ENCODE measurements around the gene DUT. TPM values are rescaled to one million over a fixed set of nuclear protein-coding genes. Genes with fewer than 3 reads are reported as not detected.

The DUT gene
- total RNA-seq, 2 experiments from 2014 or later, result 137 to 329 TPM

DNA sequence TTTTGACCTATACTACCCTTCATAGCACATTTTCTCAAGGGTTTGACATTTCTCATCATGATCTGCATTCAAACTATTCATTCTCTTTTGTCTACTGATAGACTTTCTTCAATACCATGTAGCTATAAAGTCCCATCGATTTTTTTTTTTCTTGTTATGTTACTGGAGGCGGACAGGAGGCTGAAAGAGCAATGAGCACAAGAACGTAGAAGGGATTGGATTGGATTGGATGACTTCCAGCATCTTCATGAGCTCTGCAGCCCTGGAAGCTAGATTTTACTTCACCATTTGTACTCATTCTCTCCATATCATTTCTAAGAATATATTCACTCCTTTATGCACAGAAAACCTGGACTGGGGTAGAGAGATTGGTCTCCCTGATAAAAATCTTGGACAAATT lies 43.2 kb downstream of the DUT start:
- no TSS peak for BruUV-seq (replicated peaks)
- H3K27ac ChIP-seq (ENCODE audit: low read depth, low read length, poor library complexity, severe bottlenecking), result no peak overlapping the region
- no peak overlapping the region for H2AFZ ChIP-seq (ENCODE audit: low read length)
- no peaks in the 10 kb centered on the region for H3K79me2 ChIP-seq (ENCODE audit: insufficient read depth, low read depth, low read length)
- H4K20me1 ChIP-seq (ENCODE audit: insufficient read depth, low read length), result no peaks in the 10 kb centered on the region
- DNase-seq (ENCODE audit: low spot score), result no peak
- H3K4me3 ChIP-seq (ENCODE audit: low read depth, low read length, poor library complexity, severe bottlenecking), result no peak overlapping the region
- H3K9me3 ChIP-seq (ENCODE audit: low read length), result no peaks in the 10 kb centered on the region
- POLR2A ChIA-PET, result interaction anchor here (0.6 kb wide), 2 partner anchors 47 to 483 kb away, joined by 3 to 4 read pairs; no protein-coding TSS in a partner anchor
- H3K4me2 ChIP-seq (ENCODE audit: low read length), result no peak overlapping the region
- no peaks in the 10 kb centered on the region for H3K9me2 ChIP-seq (ENCODE audit: insufficient read depth, low read length)
- intact Hi-C loops (cut with micrococcal nuclease; ENCODE audit: unreplicated experiment), result no loop called here
- no peaks in the 10 kb centered on the region for H3K36me3 ChIP-seq (ENCODE audit: insufficient read depth, low read length)
- no peak for TF ChIP-seq EZH2phosphoT487 (IDR thresholded peaks at IDR 0.05; ENCODE audit: borderline replicate concordance, low read depth, low read length)
- TF ChIP-seq, protein P1, sequence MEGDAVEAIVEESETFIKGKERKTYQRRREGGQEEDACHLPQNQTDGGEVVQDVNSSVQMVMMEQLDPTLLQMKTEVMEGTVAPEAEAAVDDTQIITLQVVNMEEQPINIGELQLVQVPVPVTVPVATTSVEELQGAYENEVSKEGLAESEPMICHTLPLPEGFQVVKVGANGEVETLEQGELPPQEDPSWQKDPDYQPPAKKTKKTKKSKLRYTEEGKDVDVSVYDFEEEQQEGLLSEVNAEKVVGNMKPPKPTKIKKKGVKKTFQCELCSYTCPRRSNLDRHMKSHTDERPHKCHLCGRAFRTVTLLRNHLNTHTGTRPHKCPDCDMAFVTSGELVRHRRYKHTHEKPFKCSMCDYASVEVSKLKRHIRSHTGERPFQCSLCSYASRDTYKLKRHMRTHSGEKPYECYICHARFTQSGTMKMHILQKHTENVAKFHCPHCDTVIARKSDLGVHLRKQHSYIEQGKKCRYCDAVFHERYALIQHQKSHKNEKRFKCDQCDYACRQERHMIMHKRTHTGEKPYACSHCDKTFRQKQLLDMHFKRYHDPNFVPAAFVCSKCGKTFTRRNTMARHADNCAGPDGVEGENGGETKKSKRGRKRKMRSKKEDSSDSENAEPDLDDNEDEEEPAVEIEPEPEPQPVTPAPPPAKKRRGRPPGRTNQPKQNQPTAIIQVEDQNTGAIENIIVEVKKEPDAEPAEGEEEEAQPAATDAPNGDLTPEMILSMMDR (conservative IDR thresholded peaks at IDR 0.05; ENCODE audit: low read length), result no peak
- H3K4me1 ChIP-seq (ENCODE audit: insufficient read depth, low read length, poor library complexity, severe bottlenecking), result no peaks in the 10 kb centered on the region
- CTCF ChIA-PET (ENCODE audit: unreplicated experiment), result no interaction called here

DNA sequence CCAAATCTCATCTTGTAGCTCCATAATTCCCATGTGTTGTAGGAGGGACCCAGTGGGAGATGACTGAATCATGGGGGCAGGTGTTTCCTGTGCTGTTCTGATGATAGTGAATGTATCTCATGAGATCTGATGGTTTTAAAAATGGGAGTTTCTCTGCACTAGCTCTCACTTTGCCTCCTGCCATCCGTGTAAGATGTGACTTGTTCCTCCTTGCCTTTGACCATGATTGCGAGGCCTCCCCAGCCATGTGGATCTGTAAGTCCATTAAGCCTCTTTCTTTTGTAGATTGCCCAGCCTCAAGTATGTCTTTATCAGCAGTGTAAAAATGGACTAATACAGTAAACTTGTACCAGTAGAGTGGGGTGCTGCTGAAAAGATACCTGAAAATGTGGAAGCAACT lies 44.5 kb downstream of the DUT start:
- H3K27ac ChIP-seq (ENCODE audit: low read depth, low read length, poor library complexity, severe bottlenecking), result no peak overlapping the region
- ChIA-PET CTCF (ENCODE audit: unreplicated experiment) (no interaction called here), POLR2A (no interaction called here)
- no peak overlapping the region for H3K4me2 ChIP-seq (ENCODE audit: low read length)
- TF ChIP-seq, protein P1 (conservative IDR thresholded peaks at IDR 0.05; ENCODE audit: low read length), result no peak
- TF ChIP-seq EZH2phosphoT487 (IDR thresholded peaks at IDR 0.05; ENCODE audit: borderline replicate concordance, low read depth, low read length), result no peak
- H3K79me2 ChIP-seq (ENCODE audit: insufficient read depth, low read depth, low read length), result no peaks in the 10 kb centered on the region
- H3K4me1 ChIP-seq (ENCODE audit: insufficient read depth, low read length, poor library complexity, severe bottlenecking), result no peaks in the 10 kb centered on the region
- intact Hi-C loops (cut with micrococcal nuclease; ENCODE audit: unreplicated experiment), result no loop called here
- no TSS peak for BruUV-seq (replicated peaks)
- H2AFZ ChIP-seq (ENCODE audit: low read length), result no peak overlapping the region
- no peak for DNase-seq (ENCODE audit: low spot score)
- no peaks in the 10 kb centered on the region for H3K9me2 ChIP-seq (ENCODE audit: insufficient read depth, low read length)
- no peaks in the 10 kb centered on the region for H3K9me3 ChIP-seq (ENCODE audit: low read length)
- no peak overlapping the region for H3K4me3 ChIP-seq (ENCODE audit: low read depth, low read length, poor library complexity, severe bottlenecking)
- no peaks in the 10 kb centered on the region for H4K20me1 ChIP-seq (ENCODE audit: insufficient read depth, low read length)
- no peaks in the 10 kb centered on the region for H3K36me3 ChIP-seq (ENCODE audit: insufficient read depth, low read length)

DNA sequence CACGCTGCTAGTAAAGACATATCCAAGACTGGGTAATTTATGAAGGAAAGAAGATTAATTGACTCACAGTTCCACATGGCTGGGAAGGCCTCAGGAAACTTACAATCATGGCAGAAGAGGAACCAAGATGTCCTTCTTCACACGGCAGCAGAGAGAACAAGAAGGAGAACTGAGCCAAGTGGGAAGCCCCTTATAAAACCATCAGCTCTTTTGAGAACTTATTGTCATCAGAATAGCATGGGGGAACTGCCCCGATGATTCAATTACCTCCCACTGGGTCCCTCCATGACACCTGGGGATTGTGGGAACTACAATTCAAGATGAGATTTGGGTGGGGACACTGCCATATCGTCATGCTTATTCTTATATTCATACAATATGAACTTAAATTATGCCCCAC lies 49.0 kb downstream of the DUT start:
- Histone ChIP-seq H3K27ac (ENCODE audit: low read depth, low read length, poor library complexity, severe bottlenecking) (no peak overlapping the region), H3K4me1 (ENCODE audit: insufficient read depth, low read length, poor library complexity, severe bottlenecking) (no peaks in the 10 kb centered on the region), H3K4me2 (ENCODE audit: low read length) (no peak overlapping the region), H4K20me1 (ENCODE audit: insufficient read depth, low read length) (no peaks in the 10 kb centered on the region), H3K4me3 (ENCODE audit: low read depth, low read length, poor library complexity, severe bottlenecking) (no peak overlapping the region), H2AFZ (ENCODE audit: low read length) (no peak overlapping the region), H3K36me3 (ENCODE audit: insufficient read depth, low read length) (no peaks in the 10 kb centered on the region), H3K9me2 (ENCODE audit: insufficient read depth, low read length) (no peaks in the 10 kb centered on the region; the same call in 1 of the 2 replicates), H3K79me2 (ENCODE audit: insufficient read depth, low read depth, low read length) (no peaks in the 10 kb centered on the region), H3K9me3 (ENCODE audit: low read length) (no peaks in the 10 kb centered on the region)
- intact Hi-C loops (cut with micrococcal nuclease; ENCODE audit: unreplicated experiment), result no loop called here
- no peak for DNase-seq (ENCODE audit: low spot score)
- BruUV-seq (replicated peaks), result no TSS peak
- POLR2A ChIA-PET, result interaction anchor here (0.7 kb wide), 1 partner anchor 11 kb away, joined by 3 read pairs; no protein-coding TSS in a partner anchor
- CTCF ChIA-PET (ENCODE audit: unreplicated experiment), result no interaction called here
- no peak for TF ChIP-seq EZH2phosphoT487 (IDR thresholded peaks at IDR 0.05; ENCODE audit: borderline replicate concordance, low read depth, low read length)
- TF ChIP-seq, protein P1 (conservative IDR thresholded peaks at IDR 0.05; ENCODE audit: low read length), result no peak
